ENCODE results near the gene KLHDC4.
"Not testable (repeated sequence)": the region's sequence is repeated elsewhere in the genome, so short reads cannot be mapped to it uniquely, and the experiment has no call there.

KLHDC4 gene

GRCh38 chr16:87681051-87681602 is 84.7 kb downstream of the KLHDC4 start:
- DNase-seq, result not testable (repeated sequence)

GRCh38 chr16:87680272-87680644 is 85.5 kb downstream of the KLHDC4 start:
- DNase-seq, result no peak

GRCh38 chr16:87679593-87680271 is 86.1 kb downstream of the KLHDC4 start:
- DNase-seq, result no peak

GRCh38 chr16:87678618-87679017 is 87.2 kb downstream of the KLHDC4 start:
- DNase-seq, result peak; percentile 41

- DNase-seq, result no peak
Observed at GRCh38 chr16:87677830-87678229, 88.0 kb downstream of the KLHDC4 start.

GRCh38 chr16:87675111-87675719 is 90.6 kb downstream of the KLHDC4 start:
- no peak for DNase-seq

- DNase-seq, result no peak
Observed at GRCh38 chr16:87674419-87674818, 91.4 kb downstream of the KLHDC4 start.

- no peak for DNase-seq
Observed at GRCh38 chr16:87671715-87672270, 94.0 kb downstream of the KLHDC4 start.

- no peak for DNase-seq
Observed at GRCh38 chr16:87671221-87671620, 94.6 kb downstream of the KLHDC4 start.

- no peak for DNase-seq
Observed at GRCh38 chr16:87669672-87670071, 96.1 kb downstream of the KLHDC4 start.

GRCh38 chr16:87667946-87668345 is 97.8 kb downstream of the KLHDC4 start:
- no peak for DNase-seq

GRCh38 chr16:87667443-87667842 is 98.3 kb downstream of the KLHDC4 start:
- no peak for DNase-seq

- no peak for DNase-seq
Observed at GRCh38 chr16:87666919-87667318, 98.9 kb downstream of the KLHDC4 start.

GRCh38 chr16:87665193-87665592 is 100.6 kb downstream of the KLHDC4 start:
- DNase-seq, result no peak

- DNase-seq, result no peak
Observed at GRCh38 chr16:87664792-87665191, 101.0 kb downstream of the KLHDC4 start.

- no peak for DNase-seq
Observed at GRCh38 chr16:87662254-87663204, 103.3 kb downstream of the KLHDC4 start.

- DNase-seq, result peak; percentile 60
Observed at GRCh38 chr16:87661561-87661960, 104.2 kb downstream of the KLHDC4 start.

GRCh38 chr16:87658564-87659225 is 107.1 kb downstream of the KLHDC4 start:
- peak; percentile 39 for DNase-seq

All from retina (tissue), 1 donor.